NCI-H82 (cell line): ENCODE results near the gene SURF6.
"Not testable (repeated sequence)": the region's sequence is repeated elsewhere in the genome, so short reads cannot be mapped to it uniquely, and the experiment has no call there.

Experiments
- DNase-seq: peaks from one replicate; lab custom pipeline; 2025; lab: John Stamatoyannopoulos, UW

Gene SURF6

GRCh38 chr9:133347985-133348717 lies 12.2 kb upstream of the SURF6 start, which contains the start of the genes MED22 and RPL7A:
TSS of gene MED22 (minus strand) at chr9:133348131. CDS start at chr9:133346662, 1,469 bp downstream.
TSS of gene RPL7A (plus strand) at chr9:133348218. CDS start at chr9:133348244, 26 bp downstream.
- DNase-seq = peak; percentile 97

- DNase-seq = peak; percentile 64
These were observed 11.6 kb upstream of the SURF6 start for GRCh38 chr9:133347515-133347984.

- DNase-seq = no peak
These were observed 10.2 kb upstream of the SURF6 start for GRCh38 chr9:133346021-133346785.

GRCh38 chr9:133345596-133345995 lies 9.6 kb upstream of the SURF6 start:
- no peak for DNase-seq

GRCh38 chr9:133344979-133345378 lies 9.0 kb upstream of the SURF6 start:
- no peak for DNase-seq

- no peak for DNase-seq
These were observed 8.1 kb upstream of the SURF6 start for GRCh38 chr9:133344071-133344470.

GRCh38 chr9:133342570-133342969 lies 6.6 kb upstream of the SURF6 start:
- DNase-seq = peak; percentile 17

GRCh38 chr9:133342069-133342406 lies 6.0 kb upstream of the SURF6 start:
- peak; percentile 12 for DNase-seq

- no peak for DNase-seq
These were observed 5.5 kb upstream of the SURF6 start for GRCh38 chr9:133341369-133342068.

- DNase-seq = no peak
These were observed 4.9 kb upstream of the SURF6 start for GRCh38 chr9:133340916-133341315.

GRCh38 chr9:133340256-133340655 lies 4.3 kb upstream of the SURF6 start:
- DNase-seq = no peak

GRCh38 chr9:133339641-133340040 lies 3.7 kb upstream of the SURF6 start:
- DNase-seq = no peak

GRCh38 chr9:133334888-133335287 lies 1.1 kb downstream of the SURF6 start:
- not testable (repeated sequence) for DNase-seq

- no peak for DNase-seq
These were observed 1.8 kb downstream of the SURF6 start for GRCh38 chr9:133334161-133334560.

GRCh38 chr9:133333566-133333965 lies 2.4 kb downstream of the SURF6 start:
- DNase-seq = no peak

- DNase-seq = no peak
These were observed 3.0 kb downstream of the SURF6 start for GRCh38 chr9:133333011-133333410.

- no peak for DNase-seq
These were observed 3.6 kb downstream of the SURF6 start for GRCh38 chr9:133332381-133332730.

- no peak for DNase-seq
These were observed 4.2 kb downstream of the SURF6 start for GRCh38 chr9:133331641-133332380.

GRCh38 chr9:133331221-133331620 lies 4.8 kb downstream of the SURF6 start:
- DNase-seq = no peak

- peak; percentile 54 for DNase-seq
These were observed 6.5 kb downstream of the SURF6 start for GRCh38 chr9:133329306-133330156.
